CD4-positive, alpha-beta T cell (primary cell): ENCODE measurements around the gene SLC7A4. TPM values are rescaled to one million over a fixed set of nuclear protein-coding genes. Genes with fewer than 3 reads are reported as not detected.
A peak's percentile ranks its signal among the peaks of the same experiment; 100 is the strongest.

Source experiments
- ATAC-seq: fragments of 200-7000 bp; cut with Tn5 transposase; one replicate; pipeline ENCODE4 v1.10.0; 2022; ENCODE audit warnings: mild to moderate bottlenecking; ENCODE audit not compliant: poor library complexity
- CTCF ChIA-PET: fragments of 350-600 bp; sonication (Branson Sonifier 250); formaldehyde crosslinking; loops from one replicate; lab custom pipeline; 2021; ENCODE audit warnings: antibody characterized with exemption, inconsistent platforms; lab: Charles Lee
- POLR2A ChIA-PET: fragments of 350-600 bp; sonication (Branson Sonifier 250); formaldehyde crosslinking; loops from one replicate; lab custom pipeline; 2021; ENCODE audit warnings: antibody characterized with exemption, inconsistent platforms; lab: Charles Lee
- DNase-seq, 14 experiments: peaks; one replicate each; pipeline ENCODE4 v3.0.0-alpha.2; 2013 to 2020; ENCODE audit warnings: mixed read lengths in 2 of 14
- H3K27ac ChIP-seq, 2 donors: one replicate each; pipeline versions ENCODE4 v1.5.1 to v1.7.0; 2013; ENCODE audit warnings: low read length in 2 of 2, low read depth in 1 of 2, mild to moderate bottlenecking in 1 of 2
- H3K27me3 ChIP-seq, 2 experiments: 1 replicate in 1 of 2; 2 replicates in 1 of 2; pipeline versions ENCODE4 v1.6.1 to v1.7.0; 2013; ENCODE audit warnings: low read length in 2 of 2, control low read depth in 1 of 2, mild to moderate bottlenecking in 1 of 2, moderate library complexity in 1 of 2; ENCODE audit not compliant: insufficient read depth in 2 of 2, control insufficient read depth in 1 of 2
- H3K36me3 ChIP-seq: one replicate; pipeline ENCODE4 v1.6.1; 2013; ENCODE audit warnings: low read length, control low read depth; ENCODE audit not compliant: insufficient read depth
- H3K4me1 ChIP-seq: one replicate; pipeline ENCODE4 v1.6.1; 2013; ENCODE audit warnings: low read length, control low read depth; ENCODE audit not compliant: insufficient read depth
- H3K4me3 ChIP-seq: one replicate; pipeline ENCODE4 v1.5.1; 2013; ENCODE audit warnings: mild to moderate bottlenecking, low read length, moderate library complexity
- H3K9me3 ChIP-seq, 2 experiments: 1 replicate in 1 of 2; 2 replicates in 1 of 2; pipeline versions ENCODE4 v1.6.1 to v1.7.0; 2013; ENCODE audit warnings: low read length in 2 of 2, mild to moderate bottlenecking in 2 of 2, control low read depth in 1 of 2, moderate library complexity in 1 of 2; ENCODE audit not compliant: control insufficient read depth in 1 of 2, insufficient read depth in 1 of 2
- H3K27ac Mint-ChIP-seq: one replicate; pipeline ENCODE4 v1.8.0; 2020; ENCODE audit warnings: mixed read lengths
- H3K27me3 Mint-ChIP-seq: one replicate; pipeline ENCODE4 v1.8.0; 2021; ENCODE audit warnings: mixed read lengths
- H3K36me3 Mint-ChIP-seq: one replicate; pipeline ENCODE4 v1.8.0; 2021; ENCODE audit warnings: low read depth, mixed read lengths
- H3K4me1 Mint-ChIP-seq: one replicate; pipeline ENCODE4 v1.8.0; 2021; ENCODE audit warnings: low read depth, mixed read lengths
- H3K4me3 Mint-ChIP-seq: one replicate; pipeline ENCODE4 v1.8.0; 2020; ENCODE audit warnings: mild to moderate bottlenecking, mixed read lengths
- H3K9me3 Mint-ChIP-seq: one replicate; pipeline ENCODE4 v1.8.0; 2020; ENCODE audit warnings: mixed read lengths
- intact Hi-C, 2 experiments: fragments of 100-400 bp; cut with DNase I in 1 of 2; cut with micrococcal nuclease in 1 of 2; formaldehyde crosslinking; loops; one replicate each; pipeline versions ENCODE4 v1.15.1 to v1.9.0; 2023 to 2025; cut with DNase I, micrococcal nuclease
- total RNA-seq, 174 experiments: library from RNA in 2 of 174; stranded (reverse) in 2 of 174; gene quantifications; one replicate each; pipeline ENCODE4 v1.2.3 and lab custom pipeline; 2021 to 2026
- TF ChIP-seq, protein P1 (sequence below): fragments of 200-600 bp; IDR thresholded peaks from one replicate; pipeline ENCODE4 v1.8.0; 2022; ENCODE audit warnings: antibody characterized with exemption, mild to moderate bottlenecking

Gene SLC7A4
- total RNA-seq, 2 experiments from 2014 or later: not detected

- CTCF ChIA-PET: interaction anchor here (1.6 to 2.3 kb wide), 2 partner anchors 17 to 22 kb away, joined by 3 to 7 read pairs; partner anchors contain the start of gene LZTR1
- peak in 1 of 14 experiments; percentile 15 for DNase-seq
- H3K36me3 Mint-ChIP-seq: peaks cover 17% of the 10 kb centered on the region
- H3K27me3 Mint-ChIP-seq: no peaks in the 10 kb centered on the region
- Histone ChIP-seq H3K36me3 (peaks cover 17% of the 10 kb centered on the region), H3K4me1 (peaks cover 46% of the 10 kb centered on the region), H3K27ac (peak overlapping the region in 1 of 2 donors; percentile 1), H3K4me3 (no peak overlapping the region), H3K27me3 (no peaks in the 10 kb centered on the region), H3K9me3 (no peaks in the 10 kb centered on the region)
- no peak for ATAC-seq
- TF ChIP-seq, protein P1, sequence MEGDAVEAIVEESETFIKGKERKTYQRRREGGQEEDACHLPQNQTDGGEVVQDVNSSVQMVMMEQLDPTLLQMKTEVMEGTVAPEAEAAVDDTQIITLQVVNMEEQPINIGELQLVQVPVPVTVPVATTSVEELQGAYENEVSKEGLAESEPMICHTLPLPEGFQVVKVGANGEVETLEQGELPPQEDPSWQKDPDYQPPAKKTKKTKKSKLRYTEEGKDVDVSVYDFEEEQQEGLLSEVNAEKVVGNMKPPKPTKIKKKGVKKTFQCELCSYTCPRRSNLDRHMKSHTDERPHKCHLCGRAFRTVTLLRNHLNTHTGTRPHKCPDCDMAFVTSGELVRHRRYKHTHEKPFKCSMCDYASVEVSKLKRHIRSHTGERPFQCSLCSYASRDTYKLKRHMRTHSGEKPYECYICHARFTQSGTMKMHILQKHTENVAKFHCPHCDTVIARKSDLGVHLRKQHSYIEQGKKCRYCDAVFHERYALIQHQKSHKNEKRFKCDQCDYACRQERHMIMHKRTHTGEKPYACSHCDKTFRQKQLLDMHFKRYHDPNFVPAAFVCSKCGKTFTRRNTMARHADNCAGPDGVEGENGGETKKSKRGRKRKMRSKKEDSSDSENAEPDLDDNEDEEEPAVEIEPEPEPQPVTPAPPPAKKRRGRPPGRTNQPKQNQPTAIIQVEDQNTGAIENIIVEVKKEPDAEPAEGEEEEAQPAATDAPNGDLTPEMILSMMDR: no peak
- peak overlapping the region; percentile 93 for H3K4me3 Mint-ChIP-seq
- H3K9me3 Mint-ChIP-seq: no peaks in the 10 kb centered on the region
- POLR2A ChIA-PET: interaction anchor here (1.1 kb wide), 1 partner anchor 979 kb away, joined by 3 read pairs; the partner anchor contains the start of gene TOP3B
- intact Hi-C loops: loop anchor here in 1 of 2 experiments (5.0 kb wide), 4 partner anchors 146 to 886 kb away; partner anchors contain the start of genes PI4KA, RANBP1, SDF2L1 and SNAP29
- H3K4me1 Mint-ChIP-seq: peaks cover 39% of the 10 kb centered on the region
- H3K27ac Mint-ChIP-seq: peak overlapping the region; percentile 97
Measured at GRCh38 chr22:21003782-21004181, 28.6 kb downstream of the SLC7A4 start.

GRCh38 chr22:21001601-21002325, 30.6 kb downstream of the SLC7A4 start, which contains the start of gene THAP7:
THAP7 (minus strand) TSS chr22:21002118; CDS start chr22:21001911, 207 bp downstream.
- Histone ChIP-seq H3K27ac (peak within 1 kb of the TSS; percentile 96 to 100), H3K4me1 (peaks cover 54% of the 10 kb centered on the region), H3K4me3 (peak within 1 kb of the TSS; percentile 82), H3K27me3 (no peaks in the 10 kb centered on the region), H3K36me3 (peaks cover 31% of the 10 kb centered on the region), H3K9me3 (no peaks in the 10 kb centered on the region)
- POLR2A ChIA-PET: interaction anchor here (0.9 to 3.6 kb wide), 12 partner anchors 11 to 641 kb away, joined by 4 to 25 read pairs (median 8); partner anchors contain the start of genes CRKL, LZTR1, P2RX6 and SDF2L1
- peak within 1 kb of the TSS; percentile 97 for H3K27ac Mint-ChIP-seq
- intact Hi-C loops: loop anchor here (1.0 to 5.0 kb wide), 7 partner anchors 13 to 884 kb away; partner anchors contain the start of genes CRKL (in 2 of the 2), PI4KA (in 1 of the 2), RANBP1 (in 1 of the 2) and SDF2L1 (in 1 of the 2)
- TF ChIP-seq, protein P1: no peak
- H3K4me1 Mint-ChIP-seq: peaks cover 46% of the 10 kb centered on the region
- CTCF ChIA-PET: interaction anchor here (1.1 to 1.6 kb wide), 2 partner anchors 19 to 641 kb away, joined by 3 to 4 read pairs; no protein-coding TSS in a partner anchor
- ATAC-seq (peak; percentile 87), DNase-seq (peak; percentile 94 to 99 (median 96))
- peak within 1 kb of the TSS; percentile 93 for H3K4me3 Mint-ChIP-seq
- H3K27me3 Mint-ChIP-seq: no peaks in the 10 kb centered on the region
- H3K36me3 Mint-ChIP-seq: peaks cover 26% of the 10 kb centered on the region
- no peaks in the 10 kb centered on the region for H3K9me3 Mint-ChIP-seq

GRCh38 chr22:21000987-21001600, 31.3 kb downstream of the SLC7A4 start:
- Histone ChIP-seq H3K27me3 (no peaks in the 10 kb centered on the region), H3K4me3 (peak overlapping the region; percentile 82), H3K4me1 (peaks cover 54% of the 10 kb centered on the region), H3K36me3 (peaks cover 37% of the 10 kb centered on the region), H3K27ac (peak overlapping the region; percentile 96 to 100), H3K9me3 (no peaks in the 10 kb centered on the region)
- Mint-ChIP-seq H3K4me3 (peak overlapping the region; percentile 93), H3K27me3 (no peaks in the 10 kb centered on the region), H3K4me1 (peaks cover 46% of the 10 kb centered on the region), H3K27ac (peak overlapping the region; percentile 97), H3K36me3 (peaks cover 31% of the 10 kb centered on the region), H3K9me3 (no peaks in the 10 kb centered on the region)
- ATAC-seq (no peak), DNase-seq (peak in 1 of 14 experiments; percentile 4)
- intact Hi-C loops: loop anchor here in 1 of 2 experiments (1.0 to 5.0 kb wide), 5 partner anchors 84 to 884 kb away; partner anchors contain the start of genes CRKL, PI4KA, RANBP1 and SDF2L1
- POLR2A ChIA-PET: interaction anchor here (1.6 to 3.6 kb wide), 5 partner anchors 11 to 628 kb away, joined by 4 to 25 read pairs (median 15); partner anchors contain the start of genes CRKL, LZTR1 and YDJC
- CTCF ChIA-PET: interaction anchor here (1.5 kb wide), 1 partner anchor 20 kb away, joined by 3 read pairs; no protein-coding TSS in a partner anchor
- TF ChIP-seq, protein P1: no peak
